SK-N-MC (cell line): ENCODE results near the gene WDTC1.

ENCODE experiments used
- EZH2 ChIP-seq: fragments of 200-600 bp; sonication (generic); IDR thresholded peaks from one replicate; pipeline ENCODE4 v1.6.1; 2017; ENCODE audit warnings: antibody characterized with exemption
- POLR2AphosphoS5 ChIP-seq: IDR thresholded peaks from 2 replicates; pipeline ENCODE4 v1.6.1; 2012; ENCODE audit warnings: mild to moderate bottlenecking, low read depth, low read length, borderline replicate concordance

DNA sequence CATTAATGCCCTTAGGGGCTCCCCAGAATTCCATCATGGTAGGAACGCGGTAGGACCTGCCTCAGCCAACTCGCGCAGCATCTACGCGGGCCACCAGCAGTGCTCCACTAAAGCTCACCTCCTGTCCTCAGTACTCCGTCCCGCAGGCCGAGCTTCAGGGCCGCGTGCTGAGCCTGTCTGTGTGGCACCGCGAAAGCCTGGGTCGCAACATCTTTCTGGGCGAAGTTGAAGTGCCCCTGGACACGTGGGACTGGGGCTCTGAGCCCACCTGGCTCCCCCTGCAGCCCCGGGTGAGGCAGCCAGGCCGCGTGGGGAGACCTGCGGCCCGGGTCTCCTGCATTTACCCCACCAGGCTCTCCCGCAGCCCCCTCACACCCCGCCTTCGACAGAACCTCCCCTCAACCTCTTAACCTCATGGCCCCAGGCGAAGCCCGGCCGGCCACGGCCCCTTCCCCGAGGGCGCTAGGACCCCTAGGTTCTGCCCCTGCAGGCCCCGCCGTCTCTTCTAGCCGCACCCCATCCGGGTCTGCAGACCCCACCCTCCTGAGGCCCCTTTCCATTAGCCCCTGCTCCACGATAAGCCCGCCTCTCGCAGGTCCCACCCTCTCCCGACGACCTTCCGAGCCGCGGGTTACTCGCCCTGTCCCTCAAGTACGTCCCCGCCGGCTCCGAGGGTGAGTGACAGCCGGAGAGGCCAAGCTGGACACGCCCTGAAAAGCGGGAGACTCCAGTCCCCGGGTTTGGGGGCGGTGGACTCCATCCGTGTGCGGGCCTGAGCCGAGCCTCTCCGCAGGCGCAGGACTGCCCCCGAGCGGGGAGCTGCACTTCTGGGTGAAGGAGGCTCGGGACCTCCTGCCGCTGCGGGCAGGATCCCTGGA, 116.5 kb downstream of the WDTC1 start:
- TF ChIP-seq POLR2AphosphoS5 (no peak), EZH2 (no peak)
